HG02678 (cell line): ENCODE measurements around the gene LTA4H.

Experiments
- ATAC-seq: cut with Tn5 transposase; IDR thresholded peaks from one replicate; pipeline ENCODE4 v1.9.1; 2021; ENCODE audit warnings: mild to moderate bottlenecking, moderate library complexity; ENCODE audit not compliant: unreplicated experiment

LTA4H gene

DNA sequence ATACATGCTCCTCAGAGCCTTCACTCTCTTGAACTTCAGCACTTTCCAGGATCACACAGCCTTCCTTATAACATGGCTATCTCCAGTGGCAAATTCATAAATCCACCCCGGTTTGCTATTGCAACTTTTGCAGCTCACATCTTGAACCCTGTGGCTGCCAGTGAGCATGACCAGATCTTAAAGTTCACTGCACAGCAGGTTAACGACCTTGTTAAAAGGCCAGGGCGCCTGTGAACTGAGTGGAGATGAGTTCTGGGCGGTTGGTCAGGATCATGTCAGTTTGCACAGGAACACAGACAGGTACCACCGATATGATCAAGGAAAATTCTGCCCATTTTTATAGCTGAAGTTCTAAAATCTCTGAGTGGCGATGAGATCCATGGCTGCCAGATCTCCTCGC is 24.7 kb upstream of the LTA4H start:
- ATAC-seq, result no peak

DNA sequence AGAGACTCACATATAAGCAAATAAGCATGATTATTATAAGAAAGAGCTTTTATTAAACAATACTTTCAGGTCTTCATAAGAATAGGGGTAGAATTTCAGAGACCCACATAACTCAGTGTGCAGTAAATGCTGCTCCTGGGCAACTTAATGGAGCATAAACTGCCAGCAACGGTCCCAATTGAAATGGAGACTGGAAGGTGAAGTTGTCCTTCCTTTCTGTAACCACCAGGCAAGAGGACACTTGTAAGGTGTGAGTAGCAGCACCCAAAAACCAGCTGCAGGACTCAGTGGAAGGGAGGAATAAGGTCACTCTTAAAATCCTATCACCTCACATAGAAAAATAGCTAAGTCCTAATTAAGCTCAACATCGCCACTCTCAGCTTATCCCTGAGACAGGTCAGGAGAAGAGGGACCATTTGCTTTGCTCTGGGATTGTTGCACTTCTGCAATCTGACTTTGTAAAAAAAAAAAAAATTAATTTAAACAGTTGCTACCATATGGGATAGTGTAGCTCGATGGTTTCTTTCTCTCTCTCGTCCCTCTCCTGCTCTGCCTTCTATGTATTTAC is 22.7 kb upstream of the LTA4H start:
- ATAC-seq, result no peak

DNA sequence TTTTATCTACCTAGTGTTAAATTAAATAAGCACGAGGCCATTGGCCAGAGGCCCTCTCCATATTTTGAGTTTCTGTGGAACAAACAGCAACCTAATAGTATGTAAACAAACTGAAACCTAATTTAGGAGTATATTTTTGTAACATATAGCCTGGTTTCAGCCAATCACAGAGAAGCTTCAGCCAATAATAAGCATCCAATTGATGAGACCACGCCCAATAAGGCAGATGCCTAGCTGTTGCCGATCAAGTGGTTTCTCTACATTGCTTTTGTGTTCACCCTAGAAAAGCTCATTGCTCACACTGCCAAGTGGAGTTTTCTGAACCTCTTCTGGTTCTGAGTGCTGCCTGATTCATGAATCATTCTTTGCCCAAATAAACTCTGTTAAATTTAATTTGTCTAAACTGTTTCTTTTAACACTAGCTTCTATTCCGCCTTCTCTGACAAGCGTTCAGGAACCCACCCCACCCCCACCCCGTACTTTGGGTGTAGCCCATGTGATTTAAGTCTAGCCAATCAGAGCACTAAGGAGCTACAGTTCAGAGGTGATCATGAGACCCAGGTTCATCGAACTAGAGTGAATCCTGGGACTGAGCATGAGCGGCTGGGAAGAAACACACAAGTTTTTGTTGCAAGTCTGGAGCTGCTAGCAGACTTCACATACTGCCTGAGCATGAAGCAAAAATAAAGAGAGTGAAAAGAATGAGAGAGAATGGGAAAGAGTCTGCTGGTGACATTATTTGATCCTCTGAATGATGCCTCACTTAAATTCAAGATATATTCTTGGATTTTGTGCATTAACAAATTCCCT is 21.5 kb upstream of the LTA4H start:
- ATAC-seq, result no peak

DNA sequence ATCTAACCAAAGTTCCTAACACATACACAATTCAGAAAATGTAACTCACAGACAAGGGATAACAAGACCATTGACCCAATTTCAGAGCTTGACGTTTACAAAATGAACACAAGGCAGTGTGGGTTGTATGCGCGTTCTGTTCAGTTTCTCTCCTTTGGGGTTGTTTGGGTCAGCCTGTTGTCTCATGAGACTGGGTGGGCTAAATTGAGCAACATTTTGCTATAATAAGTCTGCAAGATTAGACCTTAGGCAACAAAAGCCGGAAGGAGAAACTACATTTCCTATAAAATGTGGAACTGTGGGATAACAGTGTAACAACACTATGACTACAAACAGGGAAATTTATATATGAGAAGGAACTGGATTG is 18.8 kb upstream of the LTA4H start:
- no peak for ATAC-seq

DNA sequence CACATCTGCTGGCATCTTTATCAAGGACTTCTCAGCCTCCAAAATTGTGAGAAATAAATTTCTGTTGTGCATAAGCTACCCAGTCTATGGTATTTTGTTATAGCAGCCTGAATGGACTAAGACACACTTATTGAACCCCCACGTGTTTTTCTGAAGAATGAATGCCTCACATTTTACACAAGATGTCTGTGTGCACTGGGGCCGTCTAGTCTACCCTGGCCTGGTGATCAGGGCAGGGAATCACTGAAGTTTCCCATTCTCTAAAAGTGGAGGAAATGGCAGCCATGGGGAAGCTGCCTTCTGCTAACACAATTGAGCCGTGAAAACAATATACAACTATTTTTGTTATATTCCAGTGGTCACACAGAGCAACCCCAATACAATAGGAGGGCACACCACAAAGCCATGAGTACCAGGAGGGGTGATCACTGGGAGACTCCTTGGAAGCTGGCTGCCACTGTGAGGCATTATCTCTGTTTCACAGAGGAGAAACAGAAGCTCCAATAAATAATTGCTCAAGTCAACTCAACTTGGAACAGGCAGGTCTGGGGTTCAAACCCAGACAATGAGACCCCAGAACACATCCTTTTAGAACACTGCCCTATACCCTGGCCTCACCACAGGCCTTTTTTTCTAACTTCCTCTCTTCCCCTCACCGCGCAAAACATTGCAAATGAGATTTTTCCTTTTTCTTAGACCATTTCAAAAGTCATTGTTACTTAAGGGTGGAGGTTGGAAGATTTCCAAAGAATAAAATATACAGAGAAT is 18.3 kb upstream of the LTA4H start:
- ATAC-seq, result no peak

DNA sequence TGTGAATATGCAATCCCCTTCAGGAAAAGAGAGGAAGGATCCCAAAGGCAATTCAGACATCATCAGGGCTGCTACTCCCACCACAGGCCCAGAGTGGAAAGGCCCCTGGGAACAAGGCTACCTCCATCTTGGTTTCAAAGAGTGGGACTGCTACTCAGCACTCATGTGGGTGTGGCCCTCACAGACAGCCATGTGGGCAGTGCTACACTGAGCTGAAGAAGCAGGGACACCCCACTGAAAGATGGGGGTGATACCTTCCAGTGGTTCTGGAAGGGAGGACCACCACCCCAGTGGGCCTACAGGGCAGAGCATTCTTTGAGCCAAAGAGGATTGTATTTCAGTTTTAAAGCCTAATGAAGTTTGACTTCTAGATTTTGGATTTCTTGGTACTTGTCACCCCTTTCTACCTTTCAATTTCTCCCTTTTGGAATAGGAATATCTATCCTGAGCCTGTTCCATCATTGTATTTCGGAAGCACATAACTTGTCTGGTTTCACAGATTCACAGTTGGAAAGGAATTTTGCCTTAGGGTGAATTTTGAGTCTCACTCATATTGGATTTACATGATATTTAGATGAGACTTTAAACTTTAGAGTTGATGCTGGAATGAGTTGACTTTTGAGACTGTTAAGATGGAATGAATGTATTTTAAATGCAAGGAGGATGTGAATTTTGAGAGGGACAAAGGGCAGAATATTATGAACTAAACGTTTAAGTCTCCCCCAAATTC is 16.5 kb upstream of the LTA4H start:
- no peak for ATAC-seq

DNA sequence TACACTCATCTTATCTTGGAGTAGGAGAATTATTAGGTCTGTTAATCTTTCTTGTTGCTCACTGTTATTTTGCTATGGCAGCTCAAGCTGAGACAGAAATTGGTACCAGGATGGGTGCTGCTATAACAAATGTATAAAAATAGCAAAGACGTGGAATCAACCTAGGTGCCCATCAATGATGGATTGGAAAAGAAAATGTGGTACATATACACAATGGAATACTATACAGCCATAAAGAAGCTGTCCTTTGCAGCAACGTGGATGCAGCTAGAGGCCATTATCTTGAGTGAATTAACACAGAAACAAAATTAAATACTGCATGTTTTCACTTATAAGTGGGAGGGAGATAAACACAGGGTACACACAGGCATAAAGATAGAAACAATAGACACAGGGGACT is 14.8 kb upstream of the LTA4H start:
- no peak for ATAC-seq

DNA sequence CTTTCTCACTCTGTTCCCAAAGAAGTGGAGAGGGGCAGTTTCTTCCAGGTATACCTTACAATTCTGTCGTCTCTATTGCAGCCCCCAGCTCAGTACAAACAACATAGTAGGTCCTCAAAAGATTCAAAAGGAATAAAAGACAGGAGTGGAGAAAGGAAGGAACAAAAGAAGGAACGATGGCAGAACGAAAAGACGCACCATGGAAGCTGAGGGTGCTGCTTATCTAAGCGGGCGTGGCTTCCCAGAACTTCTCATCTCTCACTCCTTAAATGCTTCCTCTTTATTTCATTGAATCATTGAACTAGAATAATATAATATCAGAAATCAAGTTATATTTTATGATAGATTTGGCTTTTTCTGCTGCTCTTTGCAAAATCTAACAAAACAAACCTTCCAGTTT is 13.7 kb upstream of the LTA4H start:
- ATAC-seq, result no peak

DNA sequence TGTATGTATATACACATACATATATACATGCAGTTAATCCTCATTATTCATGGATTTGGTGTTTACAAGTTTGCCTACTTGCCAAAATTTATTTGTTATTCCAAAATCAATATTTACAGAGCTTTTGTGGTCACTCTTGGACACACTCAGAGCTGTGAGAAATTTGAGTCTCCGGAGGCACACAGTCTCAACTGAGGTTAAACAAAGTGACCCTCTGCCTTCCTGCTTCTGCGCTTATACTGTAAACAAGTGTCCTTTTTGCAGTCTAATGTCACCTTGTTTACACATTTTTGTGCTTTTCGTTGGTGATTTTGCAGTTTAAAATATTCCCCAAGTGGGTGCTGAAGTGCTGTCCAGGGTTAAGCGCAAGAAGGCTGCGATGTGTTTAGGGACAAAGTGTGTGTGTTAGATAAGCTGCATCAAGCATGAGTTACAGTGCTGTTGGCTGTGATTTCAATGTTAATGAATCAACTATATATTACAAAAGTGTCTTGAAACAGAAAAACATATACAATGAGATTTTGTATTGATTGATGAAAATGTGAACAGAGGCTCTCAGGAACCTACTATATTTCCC is 13.1 kb upstream of the LTA4H start:
- no peak for ATAC-seq

DNA sequence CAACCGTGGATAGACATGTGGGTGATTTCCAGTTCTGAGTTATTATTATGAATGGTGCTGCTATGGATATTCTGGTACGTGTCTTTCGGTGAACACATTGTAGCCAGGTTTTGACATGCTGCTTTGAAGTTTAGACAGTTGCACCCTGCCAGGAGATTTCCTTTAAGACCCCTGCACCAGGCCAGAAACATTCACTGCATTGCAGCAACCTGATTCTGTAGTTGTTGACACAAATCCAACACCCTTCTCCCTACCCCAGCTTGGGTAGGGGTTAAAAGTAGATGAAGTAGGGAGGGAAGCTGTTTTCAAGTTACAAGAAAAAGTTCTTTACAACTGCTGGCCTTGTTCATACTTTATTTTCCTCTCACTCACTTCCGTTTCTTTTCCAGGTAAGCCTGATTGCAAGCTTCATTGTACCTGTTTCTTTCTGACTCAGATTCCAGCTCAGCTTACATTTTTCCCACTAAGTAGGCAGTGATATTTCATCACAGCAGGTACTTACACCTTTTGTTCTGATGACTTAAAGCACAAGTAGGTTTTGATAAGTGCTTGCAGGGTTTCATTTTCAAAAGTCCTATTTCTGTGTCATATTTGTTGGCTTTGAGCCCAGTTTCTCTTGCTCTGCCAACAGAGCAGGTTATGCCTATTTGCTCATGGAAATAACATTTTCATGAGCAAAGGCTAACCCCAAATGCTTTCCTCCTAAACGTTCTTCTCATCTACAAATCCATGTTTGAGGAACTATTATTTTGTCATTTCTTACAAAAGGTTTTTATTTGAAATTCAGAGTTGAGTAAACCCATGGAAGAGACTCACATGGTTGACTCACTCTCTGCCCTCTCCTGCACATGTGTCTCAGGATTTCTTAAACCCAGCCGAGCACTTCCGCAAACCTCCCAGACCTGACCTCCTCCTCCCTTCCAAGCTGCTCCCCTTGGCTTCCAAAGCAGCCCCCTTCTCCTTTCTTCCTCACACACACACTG is 12.1 kb upstream of the LTA4H start:
- peak; percentile 75 for ATAC-seq

DNA sequence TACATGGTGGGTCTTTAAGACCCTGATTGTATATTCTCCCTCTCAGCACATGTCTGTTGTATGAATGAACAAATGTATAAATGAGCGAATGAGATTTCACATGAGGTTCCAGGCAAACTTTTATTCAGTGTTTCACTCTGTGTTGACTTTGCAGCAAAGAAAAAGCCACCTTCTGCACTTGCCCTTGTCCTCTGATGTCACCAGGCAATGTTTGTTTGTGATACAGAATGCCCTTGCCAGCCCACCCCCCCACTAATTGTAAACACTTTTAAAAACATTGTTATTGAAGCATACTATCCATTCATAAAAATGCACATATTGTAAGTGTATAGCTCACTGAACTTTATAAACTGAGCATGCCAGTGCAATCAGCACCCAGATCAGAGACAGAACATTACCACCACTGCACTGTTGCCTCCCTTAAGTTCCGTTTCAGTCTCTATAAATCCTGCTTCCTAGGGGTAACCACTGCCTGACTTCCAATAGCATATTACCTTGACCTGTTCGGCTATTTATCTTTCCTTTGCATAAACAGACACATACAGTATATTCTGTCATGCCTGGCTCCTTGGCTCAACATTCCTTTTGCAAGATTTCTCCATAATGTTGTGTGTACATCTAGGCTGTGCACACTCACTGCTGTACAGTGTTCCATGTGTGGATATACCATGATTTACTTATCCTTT is 11.3 kb upstream of the LTA4H start:
- no peak for ATAC-seq

DNA sequence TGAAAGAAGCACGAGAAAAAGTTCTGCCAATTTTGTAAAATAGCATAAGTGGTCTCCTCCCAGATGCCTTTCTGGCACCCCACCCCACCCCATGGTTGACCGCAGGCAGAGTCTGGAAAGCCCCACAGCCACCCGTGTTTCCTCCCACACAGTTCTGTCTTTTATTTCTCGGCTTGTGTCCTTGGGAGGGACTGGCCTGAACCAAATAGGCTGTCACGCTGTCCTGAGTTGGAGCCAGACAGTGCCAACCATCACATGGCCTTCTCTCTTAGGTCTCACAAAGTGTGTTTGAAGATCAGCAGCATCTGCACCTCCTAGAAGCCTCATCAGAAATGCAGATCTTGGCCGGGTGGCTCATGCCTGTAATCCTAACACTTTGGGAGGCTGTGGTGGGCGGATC is 10.2 kb upstream of the LTA4H start:
- no peak for ATAC-seq

DNA sequence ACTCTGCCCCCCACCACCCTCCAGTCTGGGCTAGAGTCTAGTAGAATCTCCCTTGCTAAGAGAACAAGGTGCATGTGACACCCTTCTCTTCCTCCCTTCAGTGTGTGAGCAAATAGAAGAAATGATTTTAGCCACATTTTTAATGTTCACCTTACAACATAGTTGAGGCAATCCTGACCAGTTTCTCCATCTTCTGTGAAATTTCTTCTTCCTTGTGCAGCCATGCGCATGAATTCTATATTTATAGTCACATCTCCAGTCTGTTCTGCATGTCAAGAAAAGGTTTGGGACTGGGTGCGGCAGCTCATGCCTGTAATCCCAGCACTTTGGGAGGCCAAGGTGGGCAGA is 9.5 kb upstream of the LTA4H start:
- no peak for ATAC-seq

DNA sequence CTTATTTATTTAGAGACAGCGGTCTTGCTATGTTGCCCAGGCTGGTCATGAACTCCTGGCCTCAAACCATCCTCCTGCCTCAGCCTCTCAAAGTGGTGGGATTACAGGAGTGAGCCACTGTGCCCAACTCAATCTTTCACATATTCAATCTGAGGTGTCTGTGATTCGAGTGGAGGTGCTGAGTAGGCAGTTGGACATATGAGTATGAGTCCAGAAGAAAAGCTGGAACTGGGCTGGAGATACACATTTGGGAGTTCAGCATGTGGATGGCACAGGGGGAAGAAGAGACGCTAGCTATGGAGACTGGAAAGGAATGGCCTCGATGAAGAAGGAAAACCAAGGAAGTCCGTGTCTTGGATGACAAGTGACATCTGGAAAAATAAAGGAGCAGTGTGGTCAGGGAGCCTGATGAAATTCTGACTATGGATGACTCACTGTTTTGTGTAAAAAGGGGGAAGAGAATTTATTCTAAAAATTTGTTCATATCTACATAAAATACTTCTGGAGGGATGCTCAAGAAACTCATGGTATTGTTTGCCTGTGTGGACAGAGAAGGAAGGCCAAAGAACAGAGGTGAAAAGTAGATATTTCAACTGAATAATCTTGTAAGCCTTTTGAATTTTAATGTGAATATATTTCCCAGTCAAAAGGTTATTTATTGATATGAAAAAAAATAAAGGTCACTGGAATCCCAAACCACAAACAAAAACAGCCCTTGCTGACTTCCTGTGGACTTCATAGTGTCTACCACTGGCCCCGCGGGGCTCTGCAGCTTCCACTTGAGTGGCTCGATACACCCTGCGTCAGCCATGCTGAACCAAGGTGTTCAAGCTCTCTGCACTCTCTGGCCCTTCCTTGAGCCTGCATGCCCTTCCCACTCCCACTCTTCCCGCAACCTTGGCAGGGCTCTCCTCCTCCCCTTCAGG is 8.9 kb upstream of the LTA4H start:
- ATAC-seq, result no peak

DNA sequence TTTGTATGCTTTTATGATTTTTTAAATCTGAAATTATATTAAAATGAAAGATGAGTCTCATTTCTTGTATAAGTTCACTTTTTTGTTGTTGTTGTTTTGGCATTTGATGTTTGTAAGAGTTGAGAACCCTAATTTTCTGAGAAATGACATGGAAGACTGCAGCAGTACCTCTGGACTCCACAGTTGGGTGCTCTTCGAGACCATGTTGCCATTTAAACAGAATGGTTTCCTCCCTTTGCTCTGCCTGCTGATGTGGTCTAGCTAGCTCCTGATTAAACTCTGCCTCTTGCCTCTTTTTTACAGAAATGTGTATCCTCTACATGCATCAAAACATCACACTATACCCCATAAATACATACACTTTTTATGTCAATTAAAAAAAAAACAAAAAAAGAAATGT is 5.8 kb upstream of the LTA4H start:
- ATAC-seq, result no peak

DNA sequence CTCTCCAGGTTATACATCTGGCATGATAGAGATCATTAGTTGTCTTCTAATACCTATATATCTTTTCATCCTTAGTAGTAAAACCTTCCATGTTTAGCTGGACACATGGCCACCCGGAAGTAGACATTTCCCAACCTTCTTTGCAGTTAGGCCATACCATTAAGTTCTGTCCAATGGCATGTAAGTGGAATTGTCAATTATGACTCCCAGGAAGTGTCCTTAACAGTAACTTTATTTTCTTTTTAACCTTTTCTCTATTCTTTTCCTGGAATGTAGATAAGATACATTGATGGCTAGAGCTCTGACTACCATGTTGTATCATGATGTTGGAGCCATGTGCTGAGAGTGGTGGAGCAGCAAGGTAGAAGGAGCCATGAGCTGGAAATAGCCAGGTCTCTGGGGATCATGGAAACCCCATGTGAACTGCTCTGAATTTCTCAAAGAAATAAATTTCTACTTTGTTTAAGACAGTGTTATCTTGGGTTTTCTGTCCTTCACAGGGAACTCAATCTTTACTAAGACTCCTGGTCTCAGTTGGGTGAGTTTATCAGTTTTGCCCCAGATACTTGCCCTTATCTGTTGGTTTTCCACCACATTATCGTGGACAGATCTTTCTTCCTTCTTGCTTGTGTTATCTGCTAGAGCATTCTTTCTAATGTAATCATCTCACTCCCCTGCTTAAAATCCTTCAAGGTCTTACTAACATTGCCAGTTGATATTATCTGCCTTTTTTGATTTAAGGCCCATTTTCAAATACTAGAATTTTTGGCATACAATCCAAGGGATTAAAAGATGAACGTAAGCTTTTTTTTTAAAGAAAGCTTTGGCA is 5.1 kb upstream of the LTA4H start:
- no peak for ATAC-seq

DNA sequence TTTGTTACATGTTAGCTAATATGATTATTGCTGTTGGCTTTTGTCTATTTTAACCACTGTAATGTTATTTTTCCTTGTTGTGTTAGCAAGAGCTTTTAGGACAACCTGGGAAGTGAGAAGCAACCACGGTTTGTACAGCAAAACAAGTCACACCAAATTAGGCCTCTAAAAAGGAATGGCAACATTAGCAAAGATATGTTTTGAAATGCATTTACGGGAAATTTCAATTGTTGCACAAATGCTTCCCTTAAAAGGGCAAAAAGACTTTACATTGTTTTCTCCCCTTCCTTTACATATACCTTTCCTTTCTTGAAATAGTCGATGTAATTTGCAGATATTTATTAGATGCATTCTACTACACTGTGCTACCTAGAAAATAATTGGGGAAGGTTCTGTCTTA is 4.1 kb upstream of the LTA4H start:
- ATAC-seq, result no peak
